ENCODE data around the gene FAXDC2.

DNA sequence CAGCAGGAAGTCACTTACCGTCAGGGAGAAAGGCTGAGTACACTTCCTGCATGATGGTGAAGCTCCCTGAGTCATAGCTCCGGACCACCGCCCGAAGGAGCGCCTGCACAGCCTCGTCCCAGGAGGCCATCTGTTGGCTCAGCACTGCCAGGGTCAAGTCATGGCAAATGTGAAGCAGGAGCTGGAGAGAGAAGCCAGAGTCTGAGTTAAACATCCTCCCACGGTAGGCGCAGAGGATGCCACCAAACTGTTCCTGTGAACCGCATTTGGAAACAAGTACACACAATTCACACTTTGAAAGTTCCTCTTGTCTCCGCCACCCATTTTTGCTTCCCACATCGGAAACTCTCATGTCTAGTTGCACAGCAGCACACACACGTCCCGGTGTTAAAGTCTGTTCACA, 42.0 kb upstream of the FAXDC2 start:
- TF ChIP-seq MAFG (CRISPR knock-in tag; IDR thresholded peaks at IDR 0.05) = no peak
- no peak for TF ChIP-seq EZH2 (conservative IDR thresholded peaks at IDR 0.05; ENCODE audit: low read depth, low read length)
- no peak for TF ChIP-seq HNRNPL (IDR thresholded peaks at IDR 0.05; ENCODE audit: low read depth, low read length)
- TF ChIP-seq, protein P1, sequence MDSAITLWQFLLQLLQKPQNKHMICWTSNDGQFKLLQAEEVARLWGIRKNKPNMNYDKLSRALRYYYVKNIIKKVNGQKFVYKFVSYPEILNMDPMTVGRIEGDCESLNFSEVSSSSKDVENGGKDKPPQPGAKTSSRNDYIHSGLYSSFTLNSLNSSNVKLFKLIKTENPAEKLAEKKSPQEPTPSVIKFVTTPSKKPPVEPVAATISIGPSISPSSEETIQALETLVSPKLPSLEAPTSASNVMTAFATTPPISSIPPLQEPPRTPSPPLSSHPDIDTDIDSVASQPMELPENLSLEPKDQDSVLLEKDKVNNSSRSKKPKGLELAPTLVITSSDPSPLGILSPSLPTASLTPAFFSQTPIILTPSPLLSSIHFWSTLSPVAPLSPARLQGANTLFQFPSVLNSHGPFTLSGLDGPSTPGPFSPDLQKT (CRISPR knock-in tag; IDR thresholded peaks at IDR 0.05; ENCODE audit: borderline replicate concordance) = no peak
- TF ChIP-seq, protein P2, sequence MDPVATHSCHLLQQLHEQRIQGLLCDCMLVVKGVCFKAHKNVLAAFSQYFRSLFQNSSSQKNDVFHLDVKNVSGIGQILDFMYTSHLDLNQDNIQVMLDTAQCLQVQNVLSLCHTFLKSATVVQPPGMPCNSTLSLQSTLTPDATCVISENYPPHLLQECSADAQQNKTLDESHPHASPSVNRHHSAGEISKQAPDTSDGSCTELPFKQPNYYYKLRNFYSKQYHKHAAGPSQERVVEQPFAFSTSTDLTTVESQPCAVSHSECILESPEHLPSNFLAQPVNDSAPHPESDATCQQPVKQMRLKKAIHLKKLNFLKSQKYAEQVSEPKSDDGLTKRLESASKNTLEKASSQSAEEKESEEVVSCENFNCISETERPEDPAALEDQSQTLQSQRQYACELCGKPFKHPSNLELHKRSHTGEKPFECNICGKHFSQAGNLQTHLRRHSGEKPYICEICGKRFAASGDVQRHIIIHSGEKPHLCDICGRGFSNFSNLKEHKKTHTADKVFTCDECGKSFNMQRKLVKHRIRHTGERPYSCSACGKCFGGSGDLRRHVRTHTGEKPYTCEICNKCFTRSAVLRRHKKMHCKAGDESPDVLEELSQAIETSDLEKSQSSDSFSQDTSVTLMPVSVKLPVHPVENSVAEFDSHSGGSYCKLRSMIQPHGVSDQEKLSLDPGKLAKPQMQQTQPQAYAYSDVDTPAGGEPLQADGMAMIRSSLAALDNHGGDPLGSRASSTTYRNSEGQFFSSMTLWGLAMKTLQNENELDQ (CRISPR knock-in tag; IDR thresholded peaks at IDR 0.05; ENCODE audit: borderline replicate concordance) = no peak

All from HepG2 (cell line).